Testis (tissue), 2 donors: ENCODE results near the gene HDAC1.

ENCODE experiments used
- POLR2A ChIP-seq: fragments of 450-650 bp; IDR thresholded peaks from one replicate; pipeline ENCODE4 v1.6.1; 2017; ENCODE audit warnings: antibody characterized with exemption, mild to moderate bottlenecking, moderate library complexity
- TF ChIP-seq, protein P1 (sequence below), 3 experiments: fragments of 450-650 bp in 2 of 3; fragments of 200-600 bp in 1 of 3; sonication (generic) in 1 of 3; IDR thresholded peaks; one replicate each; pipeline ENCODE4 v1.5.1; 2016 to 2019; ENCODE audit warnings: antibody characterized with exemption in 3 of 3, mild to moderate bottlenecking in 2 of 3, moderate library complexity in 1 of 3

DNA sequence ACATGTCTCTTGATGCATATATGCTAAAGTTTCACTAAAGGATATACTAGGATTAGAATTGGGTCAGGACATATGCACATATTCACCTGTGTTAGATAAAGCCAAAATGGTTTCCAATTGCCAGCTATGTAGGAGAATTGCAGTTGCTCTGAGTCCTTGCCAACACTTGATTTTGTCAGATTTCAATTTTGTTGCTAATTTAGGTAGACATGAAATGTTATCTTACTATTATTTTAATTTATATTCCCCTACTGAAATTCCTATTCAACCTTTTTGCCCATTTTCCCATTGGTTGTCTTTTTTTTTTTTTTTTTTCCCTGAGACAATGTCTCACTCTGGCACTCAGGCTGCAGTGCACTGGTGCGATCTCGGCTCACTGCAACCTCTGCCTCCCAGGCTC, 13.4 kb downstream of the HDAC1 start:
- no peak for TF ChIP-seq POLR2A
- TF ChIP-seq, protein P1, sequence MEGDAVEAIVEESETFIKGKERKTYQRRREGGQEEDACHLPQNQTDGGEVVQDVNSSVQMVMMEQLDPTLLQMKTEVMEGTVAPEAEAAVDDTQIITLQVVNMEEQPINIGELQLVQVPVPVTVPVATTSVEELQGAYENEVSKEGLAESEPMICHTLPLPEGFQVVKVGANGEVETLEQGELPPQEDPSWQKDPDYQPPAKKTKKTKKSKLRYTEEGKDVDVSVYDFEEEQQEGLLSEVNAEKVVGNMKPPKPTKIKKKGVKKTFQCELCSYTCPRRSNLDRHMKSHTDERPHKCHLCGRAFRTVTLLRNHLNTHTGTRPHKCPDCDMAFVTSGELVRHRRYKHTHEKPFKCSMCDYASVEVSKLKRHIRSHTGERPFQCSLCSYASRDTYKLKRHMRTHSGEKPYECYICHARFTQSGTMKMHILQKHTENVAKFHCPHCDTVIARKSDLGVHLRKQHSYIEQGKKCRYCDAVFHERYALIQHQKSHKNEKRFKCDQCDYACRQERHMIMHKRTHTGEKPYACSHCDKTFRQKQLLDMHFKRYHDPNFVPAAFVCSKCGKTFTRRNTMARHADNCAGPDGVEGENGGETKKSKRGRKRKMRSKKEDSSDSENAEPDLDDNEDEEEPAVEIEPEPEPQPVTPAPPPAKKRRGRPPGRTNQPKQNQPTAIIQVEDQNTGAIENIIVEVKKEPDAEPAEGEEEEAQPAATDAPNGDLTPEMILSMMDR (IDR thresholded peaks at IDR 0.05): no peak
